K562 (cell line): Measurements from ENCODE around the gene RING1. TPM values are rescaled to one million over a fixed set of nuclear protein-coding genes. Genes with fewer than 3 reads are reported as not detected.
A peak's percentile ranks its signal among the peaks of the same experiment; 100 is the strongest.

Source experiments
- DPF2 ChIP-seq: fragments of 450-650 bp; IDR thresholded peaks from 2 replicates; pipeline ENCODE4 v1.6.1; 2016
- MAFK ChIP-seq: IDR thresholded peaks from 2 replicates; pipeline ENCODE4 v1.6.1; 2011; ENCODE audit warnings: low read length, improper control_type of control experiment
- RFX1 ChIP-seq: fragments of 450-650 bp; IDR thresholded peaks from 2 replicates; pipeline ENCODE4 v1.6.1; 2016; ENCODE audit warnings: mild to moderate bottlenecking, moderate library complexity
- ZNF140 ChIP-seq: fragments of 250-450 bp; sonication (Bioruptor Pico); IDR thresholded peaks from 2 replicates; pipeline ENCODE4 v1.8.0; 2021; ENCODE audit warnings: moderate library complexity, mild to moderate bottlenecking, inconsistent platforms
- polyA plus RNA-seq, 8 experiments: library from polyadenylated mRNA; depleted of rRNA in 4 of 8; stranded (reverse) in 5 of 8; unstranded in 3 of 8; fragments of >200 nt; fragmentation: Nextera tagmentation in 2 of 8; fragmentation: Illumina TruSeq in 1 of 8; extraction: Ambion mirVana in 2 of 8; extraction: Trizol in 1 of 8; gene quantifications; 2 replicates each; pipeline versions ENCODE4 v1.2.1 to v1.2.3, GENCODE V29; 2011 to 2014; ENCODE audit warnings: inconsistent platforms in 1 of 8, missing spikeins in 1 of 8
- total RNA-seq, 7 experiments: library from RNA; depleted of rRNA in 6 of 7; stranded (reverse); fragments of >200 nt in 6 of 7; fragmentation: Illumina TruSeq in 2 of 7; extraction: Trizol in 2 of 7; gene quantifications; 2 replicates each; pipeline versions ENCODE4 v1.2.1 to v1.2.3, GENCODE V29; 2011 to 2021; ENCODE audit warnings: low replicate concordance in 1 of 7
- TF ChIP-seq, protein P1 (sequence below), 2 experiments: fragments of 450-650 bp; IDR thresholded peaks; 2 replicates each; pipeline ENCODE4 v1.6.1; 2018; ENCODE audit warnings: mild to moderate bottlenecking in 2 of 2, low read depth in 1 of 2; ENCODE audit not compliant: partially characterized antibody in 2 of 2

The RING1 gene
- total and polyA plus RNA-seq, 9 of the 15 experiments (the other 6 are each of a cell fraction or from before 2014, with no cell fraction given), result 4.2 to 59.1 (median 36.9) TPM

DNA sequence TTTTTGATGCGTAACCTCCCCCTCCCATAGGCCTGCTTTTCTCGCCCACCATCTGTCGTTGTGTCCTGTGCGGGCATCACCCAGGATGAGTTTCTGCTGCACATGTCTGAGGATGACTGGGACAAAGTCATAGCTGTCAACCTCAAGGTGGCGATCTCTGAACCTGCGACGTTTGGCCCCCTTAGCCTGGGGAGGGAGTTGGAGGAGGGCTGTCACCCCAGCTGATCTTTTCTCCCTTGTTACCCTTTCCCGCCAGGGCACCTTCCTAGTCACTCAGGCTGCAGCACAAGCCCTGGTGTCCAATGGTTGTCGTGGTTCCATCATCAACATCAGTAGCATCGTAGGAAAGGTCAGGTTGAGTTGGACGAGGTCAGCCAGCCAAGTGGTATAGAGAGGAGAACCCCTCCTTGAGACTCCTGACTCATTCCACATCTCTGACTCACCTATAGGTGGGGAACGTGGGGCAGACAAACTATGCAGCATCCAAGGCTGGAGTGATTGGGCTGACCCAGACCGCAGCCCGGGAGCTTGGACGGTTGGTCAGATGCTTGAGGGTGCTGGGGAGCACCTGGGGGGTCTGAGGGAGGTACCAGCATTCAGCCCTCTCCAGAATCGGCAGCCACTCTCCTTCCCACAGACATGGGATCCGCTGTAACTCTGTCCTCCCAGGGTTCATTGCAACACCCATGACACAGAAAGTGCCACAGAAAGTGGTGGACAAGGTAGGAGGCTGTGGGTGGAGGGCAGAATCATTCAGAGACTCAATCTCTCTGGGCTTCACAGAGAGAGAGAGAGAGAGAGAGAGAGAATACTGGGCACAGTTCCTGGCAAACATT lies 2.9 kb upstream of the RING1 start (continued):
- TF ChIP-seq DPF2, result peak; percentile 65
- TF ChIP-seq ZNF140 (CRISPR knock-in tag), result no peak
- TF ChIP-seq, protein P1, sequence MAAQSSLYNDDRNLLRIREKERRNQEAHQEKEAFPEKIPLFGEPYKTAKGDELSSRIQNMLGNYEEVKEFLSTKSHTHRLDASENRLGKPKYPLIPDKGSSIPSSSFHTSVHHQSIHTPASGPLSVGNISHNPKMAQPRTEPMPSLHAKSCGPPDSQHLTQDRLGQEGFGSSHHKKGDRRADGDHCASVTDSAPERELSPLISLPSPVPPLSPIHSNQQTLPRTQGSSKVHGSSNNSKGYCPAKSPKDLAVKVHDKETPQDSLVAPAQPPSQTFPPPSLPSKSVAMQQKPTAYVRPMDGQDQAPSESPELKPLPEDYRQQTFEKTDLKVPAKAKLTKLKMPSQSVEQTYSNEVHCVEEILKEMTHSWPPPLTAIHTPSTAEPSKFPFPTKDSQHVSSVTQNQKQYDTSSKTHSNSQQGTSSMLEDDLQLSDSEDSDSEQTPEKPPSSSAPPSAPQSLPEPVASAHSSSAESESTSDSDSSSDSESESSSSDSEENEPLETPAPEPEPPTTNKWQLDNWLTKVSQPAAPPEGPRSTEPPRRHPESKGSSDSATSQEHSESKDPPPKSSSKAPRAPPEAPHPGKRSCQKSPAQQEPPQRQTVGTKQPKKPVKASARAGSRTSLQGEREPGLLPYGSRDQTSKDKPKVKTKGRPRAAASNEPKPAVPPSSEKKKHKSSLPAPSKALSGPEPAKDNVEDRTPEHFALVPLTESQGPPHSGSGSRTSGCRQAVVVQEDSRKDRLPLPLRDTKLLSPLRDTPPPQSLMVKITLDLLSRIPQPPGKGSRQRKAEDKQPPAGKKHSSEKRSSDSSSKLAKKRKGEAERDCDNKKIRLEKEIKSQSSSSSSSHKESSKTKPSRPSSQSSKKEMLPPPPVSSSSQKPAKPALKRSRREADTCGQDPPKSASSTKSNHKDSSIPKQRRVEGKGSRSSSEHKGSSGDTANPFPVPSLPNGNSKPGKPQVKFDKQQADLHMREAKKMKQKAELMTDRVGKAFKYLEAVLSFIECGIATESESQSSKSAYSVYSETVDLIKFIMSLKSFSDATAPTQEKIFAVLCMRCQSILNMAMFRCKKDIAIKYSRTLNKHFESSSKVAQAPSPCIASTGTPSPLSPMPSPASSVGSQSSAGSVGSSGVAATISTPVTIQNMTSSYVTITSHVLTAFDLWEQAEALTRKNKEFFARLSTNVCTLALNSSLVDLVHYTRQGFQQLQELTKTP (IDR thresholded peaks at IDR 0.05; ENCODE audit: low read depth in 1 of 2, partially characterized antibody in 2 of 2), result no peak
- no peak for TF ChIP-seq RFX1
- TF ChIP-seq MAFK, result no peak
